Cortex of kidney (tissue), 1 donor: ENCODE data around the gene LYRM1.

Experiments
- DNase-seq: peaks from one replicate; lab custom pipeline; 2025; lab: John Stamatoyannopoulos, UW

Gene LYRM1

DNA sequence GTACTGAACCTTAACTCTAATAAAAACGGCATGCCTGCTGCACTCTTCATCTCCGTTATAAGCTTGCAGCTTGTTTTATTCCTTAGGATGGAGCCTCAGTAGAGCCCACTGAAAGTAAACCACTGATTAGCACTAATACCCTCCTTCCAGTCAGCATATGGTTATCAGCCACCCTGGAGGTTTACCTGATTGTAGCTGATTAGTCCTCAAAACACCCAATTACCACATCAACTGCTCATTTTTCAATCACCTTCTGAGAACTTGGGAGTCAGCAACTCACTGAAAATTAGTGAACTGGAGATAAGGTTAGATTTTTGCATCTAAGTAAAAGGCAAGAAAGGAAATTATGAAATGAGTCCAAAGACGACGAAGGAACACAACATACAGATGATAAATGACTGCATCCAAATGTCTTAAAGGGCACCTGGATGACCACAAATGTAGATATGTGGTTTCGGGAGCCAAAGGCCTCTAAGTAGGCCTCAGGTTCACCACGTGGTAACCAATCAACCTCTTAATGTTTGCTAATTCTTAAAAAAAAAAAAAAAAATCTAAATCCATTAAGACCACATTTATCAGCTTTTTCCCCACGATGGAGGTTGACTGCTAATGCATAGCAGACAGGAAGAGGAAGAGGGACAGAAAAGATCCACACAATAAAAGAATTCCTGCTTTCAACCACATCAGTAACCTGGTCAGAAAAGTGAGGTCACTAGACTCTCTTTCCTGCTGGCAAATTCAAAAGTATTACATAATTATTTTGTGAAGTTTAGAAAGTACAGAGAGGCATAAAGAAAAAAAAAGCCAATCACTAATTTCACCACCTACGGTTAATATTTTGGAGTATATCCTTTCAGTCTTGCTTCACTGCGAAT is 28.4 kb upstream of the LYRM1 start:
- DNase-seq = no peak

DNA sequence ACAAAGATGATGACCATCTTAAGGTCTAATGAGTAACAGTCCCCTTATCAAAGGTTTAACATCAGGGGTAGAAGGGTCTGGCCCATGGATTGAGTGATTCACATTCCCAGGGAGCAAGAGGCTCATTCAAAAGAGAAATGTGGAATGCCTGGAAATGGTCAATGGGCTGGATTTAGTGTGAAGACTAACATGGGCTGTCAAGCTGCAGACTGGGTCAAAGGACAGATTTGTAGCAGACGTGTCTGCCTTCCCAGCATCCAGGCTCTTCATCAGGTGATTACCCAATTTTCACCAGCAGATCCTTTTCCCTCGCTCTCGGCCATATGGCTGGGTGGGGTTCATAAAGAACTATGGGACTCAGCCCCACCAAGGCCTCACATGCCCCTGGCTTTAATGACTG is 27.2 kb upstream of the LYRM1 start:
- no peak for DNase-seq

DNA sequence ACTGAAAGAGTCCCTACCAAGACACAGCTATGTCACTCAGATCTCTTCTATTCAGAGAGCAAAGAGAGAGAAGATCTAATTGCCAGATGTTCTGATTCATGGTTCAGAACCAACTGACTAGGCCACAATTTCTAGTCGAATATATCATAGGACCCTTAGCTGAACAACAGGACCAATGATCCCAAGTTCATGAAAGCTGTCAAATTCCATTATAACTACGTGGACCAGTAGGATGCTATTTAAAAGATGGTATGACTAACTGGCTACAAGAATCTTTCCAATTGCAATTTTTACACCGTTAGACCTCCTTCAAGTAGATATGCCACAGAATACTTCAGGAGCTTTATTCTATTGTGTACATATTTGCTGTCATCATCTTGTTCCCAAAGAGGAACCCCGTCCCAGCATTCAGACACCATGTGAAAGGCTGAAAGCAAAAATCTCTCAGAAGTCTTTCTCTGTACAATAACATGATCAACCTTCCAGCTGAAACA is 26.4 kb upstream of the LYRM1 start:
- no peak for DNase-seq

DNA sequence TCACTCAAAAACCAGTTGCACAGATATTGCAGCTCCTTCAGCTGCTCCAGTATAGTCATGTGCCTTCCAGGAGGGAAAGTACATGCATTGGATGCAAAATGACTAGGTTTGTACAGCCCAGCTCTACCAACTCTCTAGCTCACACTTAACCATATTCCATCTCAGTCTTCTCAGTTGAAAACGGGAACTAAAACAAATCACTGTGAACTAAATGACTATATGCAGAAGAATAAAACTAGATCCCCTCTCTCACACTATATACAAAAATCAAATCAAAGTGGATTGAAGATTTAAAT is 25.3 kb upstream of the LYRM1 start:
- no peak for DNase-seq

DNA sequence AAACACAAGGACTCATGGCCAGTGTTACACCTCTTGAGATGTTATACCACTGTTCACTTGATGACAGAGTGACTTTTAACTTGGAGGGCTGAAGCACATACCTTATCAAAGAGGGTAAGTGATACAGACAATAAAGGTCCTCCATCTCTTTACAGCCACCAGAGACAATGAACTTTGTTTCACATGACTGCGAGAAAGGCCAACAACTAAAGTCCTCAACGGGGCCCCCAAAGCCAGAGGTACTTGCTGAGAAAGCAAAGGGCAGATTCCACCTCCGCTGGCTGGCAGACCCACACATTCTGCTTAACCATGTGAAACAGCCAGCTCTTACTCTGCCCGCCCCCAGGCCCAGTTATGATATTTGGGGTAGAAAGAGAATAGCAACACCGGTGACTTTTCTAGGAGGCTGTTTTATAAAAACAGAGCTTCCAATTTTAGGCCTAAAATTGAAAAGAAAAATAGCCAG is 21.9 kb upstream of the LYRM1 start:
- DNase-seq = no peak

DNA sequence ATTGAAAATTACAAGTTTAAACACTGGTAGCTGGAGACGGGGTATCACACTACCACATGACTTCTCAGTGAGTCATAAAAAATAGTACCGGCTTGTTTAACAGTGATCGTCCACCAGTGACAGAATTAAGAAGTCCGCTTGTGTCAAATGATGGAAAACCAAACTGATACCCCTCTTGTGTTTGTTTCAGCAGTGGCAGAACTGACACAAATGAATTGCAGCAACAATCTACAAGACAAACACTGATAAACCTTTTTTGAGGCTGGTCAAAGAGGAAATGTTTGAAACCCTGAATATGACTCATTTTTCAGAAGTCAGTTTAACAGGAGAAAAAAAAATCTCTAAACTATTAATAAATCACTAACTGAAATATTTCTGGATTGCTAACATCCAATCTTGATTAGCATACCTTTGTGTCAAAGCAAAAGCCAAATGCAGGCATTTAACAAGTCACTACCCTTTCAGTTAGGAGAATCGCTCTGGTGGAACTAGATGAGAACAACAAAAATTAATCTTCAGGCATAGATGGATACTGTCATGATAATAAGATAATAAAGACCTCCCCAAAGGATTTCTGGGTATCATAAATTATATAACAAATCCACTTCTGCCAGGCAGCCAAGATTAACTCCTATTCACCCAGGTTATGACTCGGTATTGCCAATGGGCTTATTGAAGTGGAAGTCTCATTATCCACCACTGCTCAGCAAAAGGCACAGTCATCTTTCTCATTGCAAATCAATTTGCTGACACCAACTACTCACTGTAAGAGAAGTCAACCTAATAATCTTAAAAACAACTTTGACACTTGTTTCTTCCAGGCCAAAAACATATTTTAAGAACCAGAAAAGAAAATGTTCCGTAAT is 21.2 kb upstream of the LYRM1 start:
- no peak for DNase-seq

DNA sequence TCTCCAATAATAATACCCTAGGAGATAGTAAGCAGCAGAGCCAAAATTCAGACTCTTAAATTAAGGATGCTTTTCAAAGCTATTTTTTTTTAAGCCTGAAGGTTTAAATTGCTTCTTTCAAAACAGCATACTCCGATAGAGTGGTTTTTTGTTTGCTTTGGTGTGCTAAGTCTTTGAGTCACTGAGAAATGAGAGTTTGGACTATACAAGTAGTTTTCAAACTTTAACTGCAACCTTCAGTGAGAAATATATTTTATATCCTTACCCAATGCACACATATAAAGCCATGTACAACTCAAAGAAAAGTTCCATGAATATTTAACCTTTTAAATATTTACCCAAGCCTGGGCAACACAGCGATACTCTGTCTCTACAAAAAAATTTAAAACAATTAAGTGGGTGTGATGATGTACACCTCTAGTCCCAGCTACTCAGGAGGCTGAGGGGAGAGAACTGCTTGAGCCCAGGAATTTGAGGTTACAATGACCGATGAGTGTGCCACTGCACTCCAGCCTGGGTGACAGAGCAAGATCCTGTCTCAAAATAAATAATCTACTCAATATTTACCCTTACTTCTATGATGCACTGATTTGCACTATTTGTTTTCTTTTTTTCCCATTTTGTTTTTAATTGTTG is 19.6 kb upstream of the LYRM1 start:
- DNase-seq = no peak

DNA sequence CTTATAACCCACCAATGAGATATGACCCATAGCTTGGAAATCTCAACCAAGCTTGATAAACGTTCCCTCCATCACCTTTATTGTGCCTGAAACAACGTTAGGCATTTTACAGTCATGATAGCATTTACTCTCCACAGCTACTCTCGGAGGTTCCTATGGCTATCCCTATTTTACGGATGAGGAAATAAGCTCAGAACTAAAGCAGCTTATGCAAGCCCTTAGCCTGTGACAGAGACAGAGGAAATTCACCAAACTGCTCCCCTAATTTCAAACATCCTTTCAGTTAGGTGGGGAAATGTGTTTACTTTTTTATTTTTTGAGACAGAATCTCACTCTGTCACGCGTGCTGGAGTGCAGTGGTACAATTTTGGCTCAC is 19.1 kb upstream of the LYRM1 start:
- DNase-seq = no peak

DNA sequence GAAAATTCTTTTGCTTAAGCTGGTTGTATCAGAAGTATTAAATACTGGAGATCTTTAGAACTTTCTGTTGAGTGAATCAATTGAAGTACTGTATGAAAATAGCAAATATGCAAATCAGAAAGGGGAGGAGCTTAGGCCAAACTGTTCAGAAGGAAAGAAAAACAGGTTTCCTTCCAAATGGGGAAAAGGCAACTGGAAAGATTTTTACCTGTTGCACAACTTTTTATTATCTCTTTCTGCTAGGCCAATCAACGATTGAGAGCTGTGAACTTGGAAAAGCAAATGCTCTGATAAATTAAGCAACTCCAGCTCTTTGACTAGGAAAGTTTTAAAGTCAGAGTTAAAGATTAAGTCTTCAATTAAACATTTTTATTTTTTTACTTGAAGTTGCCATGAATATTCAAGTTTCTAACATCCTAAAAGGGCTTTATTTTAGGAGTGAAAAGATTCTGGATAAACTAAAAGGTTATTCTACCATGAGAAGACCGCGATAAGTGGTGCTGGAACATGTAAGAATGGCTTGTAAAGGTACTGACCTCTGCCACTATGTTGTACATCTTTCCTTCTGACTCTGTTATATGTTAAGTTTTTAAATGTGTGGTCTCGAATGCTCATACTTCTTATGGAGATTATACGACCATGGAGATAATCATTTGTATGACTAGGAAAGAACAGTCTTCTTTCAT is 16.9 kb upstream of the LYRM1 start:
- DNase-seq = no peak

DNA sequence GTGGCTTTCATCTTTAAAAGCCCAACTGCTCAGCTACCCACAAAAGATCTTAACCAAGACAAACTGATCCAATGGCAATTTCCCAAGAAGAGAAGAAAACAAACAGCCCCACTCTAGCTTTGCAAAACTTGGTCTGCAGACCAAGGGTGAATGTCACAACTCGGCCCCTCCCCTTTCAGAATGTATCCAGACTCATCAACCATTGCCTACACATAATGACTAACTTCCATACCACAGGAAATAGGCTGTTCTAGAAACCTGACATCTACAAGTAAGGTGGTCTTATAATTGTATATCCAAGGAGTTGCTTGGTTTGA is 16.4 kb upstream of the LYRM1 start:
- DNase-seq = no peak

DNA sequence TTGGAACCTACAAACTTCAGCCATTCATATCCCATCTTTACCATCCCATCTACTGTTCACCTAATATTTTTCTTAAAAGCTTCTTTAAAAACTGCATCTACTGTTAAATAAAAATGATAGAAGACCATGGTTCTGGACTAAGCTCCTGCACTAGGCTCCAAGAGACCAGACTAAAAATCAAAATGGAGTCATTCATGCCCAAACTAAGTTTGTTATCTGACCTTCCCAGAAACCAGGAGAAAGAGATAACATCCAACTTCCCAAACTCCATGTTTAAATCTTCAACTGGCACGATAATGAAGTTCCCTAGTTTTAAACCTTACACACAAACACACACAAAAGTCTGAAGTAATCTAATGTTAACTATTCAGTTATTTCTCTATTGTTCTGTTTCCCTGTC is 14.3 kb upstream of the LYRM1 start:
- no peak for DNase-seq

DNA sequence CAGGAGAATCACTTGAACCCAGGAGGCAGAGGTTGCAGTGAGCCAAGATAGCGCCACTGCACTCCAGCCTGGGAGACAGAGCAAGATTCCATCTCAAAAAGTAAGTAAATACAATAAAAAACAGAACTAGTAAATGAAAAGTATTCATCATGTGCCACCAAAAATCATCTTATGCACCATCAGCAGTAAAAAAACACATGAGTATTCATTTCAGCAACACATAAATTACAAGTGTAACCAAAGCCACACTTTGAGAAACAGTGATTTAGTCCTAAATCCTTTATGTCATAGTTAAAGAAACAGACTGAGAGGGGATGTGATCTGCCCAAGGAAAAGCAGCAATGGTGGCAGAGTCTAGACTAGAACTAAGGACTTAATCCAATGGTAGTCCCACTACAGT is 13.4 kb upstream of the LYRM1 start:
- DNase-seq = no peak

DNA sequence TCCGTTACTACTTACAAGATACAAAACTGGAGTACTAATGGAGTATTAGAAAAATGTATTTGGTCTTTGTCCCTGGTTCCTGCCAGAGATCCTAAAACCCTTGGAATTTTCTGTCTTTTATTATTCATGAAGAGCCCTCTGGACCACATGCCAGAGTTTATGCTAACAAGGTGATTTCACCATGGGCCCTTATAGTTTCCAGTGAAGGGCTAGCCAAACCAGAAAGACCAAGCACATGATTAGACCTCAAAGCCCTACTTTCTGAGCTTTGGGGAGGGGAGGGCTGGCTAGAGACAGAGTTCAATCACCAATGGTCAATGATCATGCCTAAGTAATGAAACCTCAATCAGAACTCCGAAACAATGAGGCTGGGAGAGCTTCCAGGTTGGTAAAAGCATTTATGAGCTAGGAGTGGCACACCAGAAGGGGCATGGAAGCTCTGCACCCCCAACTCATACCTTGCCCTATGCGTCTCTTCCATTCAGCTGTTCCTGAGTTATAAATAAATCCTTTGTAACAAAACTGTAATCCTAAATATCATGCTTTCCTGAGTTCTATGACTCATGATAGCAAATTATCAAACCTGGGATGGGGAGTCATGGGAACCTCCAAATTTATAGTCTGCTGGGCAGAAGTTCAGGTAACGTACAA is 10.8 kb upstream of the LYRM1 start:
- DNase-seq = no peak

DNA sequence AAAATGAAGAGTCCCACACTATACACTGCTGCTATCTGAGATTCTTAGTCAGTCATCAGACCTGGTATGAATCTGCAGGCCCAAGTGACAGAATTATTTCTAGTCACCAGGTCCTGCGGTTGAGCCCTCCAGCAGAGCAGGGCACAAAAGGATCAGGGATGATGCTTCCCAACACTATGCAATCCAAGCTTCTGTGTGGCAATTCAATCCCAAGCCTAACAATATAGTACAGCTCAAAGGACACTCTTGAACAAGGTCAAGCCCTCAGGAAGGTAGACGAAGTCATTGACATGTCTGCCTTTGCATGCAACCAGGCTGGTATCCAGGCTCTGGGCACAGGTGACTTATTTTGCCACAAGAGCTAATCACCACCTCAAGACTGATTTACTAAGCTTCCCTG is 6.2 kb upstream of the LYRM1 start:
- no peak for DNase-seq

DNA sequence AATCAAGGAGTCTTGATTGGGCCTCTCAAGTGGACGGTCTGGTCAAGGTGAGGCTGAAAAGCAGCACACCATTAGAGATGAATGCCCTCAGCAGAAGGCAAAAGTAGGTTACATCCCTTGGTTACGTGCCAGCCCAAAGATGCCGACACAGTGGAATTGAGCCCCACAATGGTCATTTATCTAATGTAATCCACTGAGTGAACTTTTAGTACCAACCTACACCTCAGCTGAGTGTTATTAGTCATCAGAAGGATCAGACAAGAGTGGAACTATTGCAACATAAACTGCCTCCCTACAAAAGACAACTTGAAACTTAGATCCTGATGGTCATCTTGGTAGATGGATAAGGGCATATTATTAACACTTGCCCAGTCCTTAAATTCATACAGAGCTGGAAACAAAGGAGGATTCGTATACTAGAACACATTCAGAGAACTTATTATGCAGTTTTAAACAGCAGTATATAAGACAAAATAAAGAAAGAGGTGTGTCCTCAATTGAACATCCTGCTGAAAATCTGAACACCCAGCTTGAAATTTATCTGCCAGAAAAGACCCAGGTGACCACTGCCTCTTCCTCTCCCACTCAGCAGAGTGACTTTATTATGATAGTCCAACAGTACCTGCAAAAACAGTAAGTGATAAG is 3.2 kb upstream of the LYRM1 start:
- no peak for DNase-seq

DNA sequence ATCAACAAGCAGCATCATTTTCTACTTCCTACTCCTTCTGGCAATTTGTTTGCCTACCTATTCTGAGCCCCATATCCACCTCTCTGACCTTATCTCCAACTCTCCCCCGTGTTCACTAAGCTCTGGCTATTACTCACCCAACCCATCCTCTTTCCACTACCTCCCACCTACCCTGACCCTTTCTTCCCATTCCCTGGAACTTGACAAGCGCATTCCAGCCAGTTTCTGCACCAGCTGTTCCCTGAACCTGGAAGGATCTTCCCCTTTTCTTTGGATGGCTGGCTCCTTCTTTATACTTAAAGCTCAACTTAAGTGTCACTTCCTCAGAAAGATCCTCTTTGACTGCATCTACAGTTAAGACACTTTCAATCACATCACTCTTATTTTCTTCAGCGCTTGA is 2.6 kb upstream of the LYRM1 start:
- DNase-seq = no peak

DNA sequence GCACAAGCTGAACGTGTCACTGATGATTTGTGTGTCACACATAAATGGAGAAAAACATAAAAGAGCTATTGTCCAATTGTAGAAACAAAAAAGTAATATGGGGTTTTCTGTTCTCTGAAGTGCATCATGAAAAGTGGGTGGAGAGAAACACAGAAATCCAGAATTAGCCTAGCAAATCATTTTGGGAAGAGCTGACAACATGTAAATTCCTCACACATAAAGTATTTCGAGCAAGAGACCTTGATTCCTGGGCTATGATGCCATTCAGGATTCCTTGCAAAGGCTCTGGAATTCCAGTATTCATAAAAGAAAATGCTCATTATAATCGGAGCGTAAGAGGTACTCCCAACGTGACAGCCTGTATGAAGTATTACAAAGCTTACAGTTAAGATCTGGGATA is 1.5 kb upstream of the LYRM1 start:
- DNase-seq = no peak

DNA sequence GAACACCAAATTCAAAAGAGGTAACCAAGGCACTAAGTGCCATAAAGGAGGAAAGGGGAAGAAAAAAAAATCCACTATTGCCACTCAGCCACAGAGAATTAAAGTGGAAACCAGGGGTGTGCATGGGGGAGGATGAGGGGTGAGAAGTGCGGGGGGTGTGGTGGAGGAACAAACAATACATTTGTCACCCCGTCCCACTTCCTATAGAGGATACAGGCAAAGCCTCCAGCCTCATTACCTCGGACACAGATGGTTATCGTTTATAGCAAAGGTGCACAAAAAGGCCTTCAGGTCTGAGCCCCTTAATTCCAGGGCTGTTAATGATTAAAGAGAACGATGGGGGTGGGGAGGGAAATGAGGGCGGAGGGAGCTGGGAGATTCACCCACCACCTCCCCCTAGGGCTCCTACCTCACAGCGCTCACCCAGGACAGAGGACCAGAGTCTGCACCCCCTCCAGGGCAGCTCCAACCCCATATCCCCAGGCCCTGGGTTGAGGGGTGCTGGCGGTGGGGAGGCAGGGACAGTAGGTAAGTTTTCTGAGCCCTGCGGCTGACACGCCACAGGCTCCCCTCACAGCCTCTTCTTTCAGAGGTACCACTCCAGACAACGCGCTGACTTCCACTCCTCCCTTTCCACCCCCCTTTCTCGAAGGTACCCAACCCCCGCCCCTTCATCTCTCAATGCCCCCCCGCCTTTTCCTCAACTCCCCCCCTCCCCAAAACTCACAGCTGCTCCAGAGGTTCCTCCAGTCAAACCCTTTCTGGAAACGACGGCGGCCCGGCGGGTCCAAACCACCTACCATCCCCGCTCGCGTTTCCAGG is 883 bp upstream of the LYRM1 start:
- no peak for DNase-seq

DNA sequence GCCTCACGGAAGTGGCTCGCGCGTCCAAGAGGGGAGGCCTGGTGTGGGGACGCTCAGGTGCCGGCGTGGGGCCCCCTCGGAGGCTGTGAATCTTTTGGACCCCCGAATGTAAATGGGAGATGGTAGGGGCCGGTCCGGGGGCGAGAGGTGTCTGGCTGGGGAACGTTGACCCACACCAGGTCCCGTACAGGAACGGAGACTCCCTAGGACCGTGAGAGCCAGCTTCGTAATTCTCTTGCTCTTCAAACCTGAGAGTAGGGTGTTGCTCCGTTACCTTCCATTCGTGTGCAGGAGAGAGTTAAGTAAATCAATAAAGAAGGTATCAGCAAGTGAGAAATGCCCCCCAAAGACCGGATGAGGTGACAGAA is 481 bp downstream of the LYRM1 start:
- no peak for DNase-seq

DNA sequence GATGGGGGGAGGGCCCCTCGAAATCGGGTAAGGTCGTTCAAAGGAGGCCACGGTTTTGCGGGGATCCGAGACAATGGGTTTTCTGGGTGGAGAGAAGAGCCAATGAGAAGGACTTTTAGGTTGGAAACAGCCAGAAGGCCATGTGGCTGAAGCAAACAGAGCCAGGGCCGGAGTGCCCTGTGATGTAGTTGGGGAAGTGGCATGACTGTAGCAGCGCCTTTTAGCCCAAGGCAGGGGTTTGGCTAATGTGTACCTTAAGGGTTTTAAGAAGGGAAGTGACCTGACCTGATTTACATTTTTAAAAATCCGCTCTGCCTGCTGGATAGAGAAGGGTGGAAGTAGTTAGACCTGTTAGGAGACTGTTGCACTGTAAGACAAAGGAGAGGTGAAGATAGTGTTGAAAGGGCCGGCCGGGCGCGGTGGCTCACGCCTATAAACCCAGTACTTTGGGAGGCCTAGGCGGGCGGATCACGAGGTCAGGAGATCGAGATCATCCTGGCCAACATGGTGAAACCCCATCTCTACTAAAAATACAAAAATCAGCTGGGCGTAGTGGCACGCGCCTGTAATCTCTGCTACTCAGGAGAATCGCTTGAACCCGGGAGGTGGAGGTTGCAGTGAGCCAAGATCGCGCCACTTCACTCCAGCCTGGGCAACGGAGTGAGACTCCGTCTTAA is 1.0 kb downstream of the LYRM1 start:
- DNase-seq = no peak
